Measurements from ENCODE around the gene TEKT3. TPM values are rescaled to one million over a fixed set of nuclear protein-coding genes. Genes with fewer than 3 reads are reported as not detected.

Gene TEKT3
- total RNA-seq, 6 experiments from 2014 or later = not detected

DNA sequence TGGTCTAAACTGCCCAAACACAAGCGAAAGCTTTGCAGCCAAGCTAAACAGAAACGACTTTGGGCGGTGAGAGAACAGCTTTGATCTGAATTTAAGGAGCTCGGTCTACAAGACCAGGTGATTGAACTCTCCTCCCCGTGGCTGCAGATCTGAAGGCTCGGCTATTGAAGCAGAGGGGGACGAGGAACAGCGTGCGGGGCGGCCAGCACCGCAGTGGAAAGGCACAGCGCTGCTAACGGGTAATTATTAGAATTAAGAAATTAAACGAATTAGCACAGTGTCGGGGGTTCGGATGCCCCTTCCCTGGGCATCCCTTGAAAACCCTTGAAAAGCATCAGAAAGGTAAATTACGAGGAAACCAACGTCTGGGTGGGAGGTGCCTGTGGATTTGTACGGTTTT lies 431 bp downstream of the TEKT3 start:
- no peak for DNase-seq
- WGBS (ENCODE audit: insufficient coverage, low coverage, low lambda C conversion rate, missing lambda C conversion rate) = 12% methylated on average over 19 of the region's 19 CpGs
- no peak for ATAC-seq

GRCh38 chr17:15335446-15335845 lies 6.0 kb downstream of the TEKT3 start:
- no peak for TF ChIP-seq CTCF (IDR thresholded peaks at IDR 0.05)
- no peak for TF ChIP-seq POLR2A (IDR thresholded peaks at IDR 0.05)
- Histone ChIP-seq H3K4me3 (no peak overlapping the region), H3K9me3 (no peaks in the 10 kb centered on the region), H3K27me3 (no peaks in the 10 kb centered on the region), H3K36me3 (no peaks in the 10 kb centered on the region), H3K27ac (no peak overlapping the region), H3K4me1 (no peaks in the 10 kb centered on the region)
- 20% methylated on average over 1 of the region's 1 CpG for WGBS (ENCODE audit: insufficient coverage, low coverage, low lambda C conversion rate, missing lambda C conversion rate)
- ATAC-seq = no peak
- intact Hi-C loops (cut with DNase I) = no loop called here
- DNase-seq = no peak

More for the DNA sequence above, 431 bp downstream of the TEKT3 start:
- Histone ChIP-seq H3K27me3 (peaks cover 0 to 5% of the 10 kb centered on the region in 2 donors), H3K36me3 (no peaks in the 10 kb centered on the region), H3K27ac (no peak overlapping the region), H3K4me1 (peaks cover 0 to 9% (median 0%) of the 10 kb centered on the region in 4 donors), H3K4me3 (peak overlapping the region; percentile 28 to 44 (median 29)), H3K9me3 (no peaks in the 10 kb centered on the region)
- intact Hi-C loops (cut with DNase I) = no loop called here
- TF ChIP-seq POLR2A (IDR thresholded peaks at IDR 0.05) (no peak), CTCF (IDR thresholded peaks at IDR 0.05) (no peak)

DNA sequence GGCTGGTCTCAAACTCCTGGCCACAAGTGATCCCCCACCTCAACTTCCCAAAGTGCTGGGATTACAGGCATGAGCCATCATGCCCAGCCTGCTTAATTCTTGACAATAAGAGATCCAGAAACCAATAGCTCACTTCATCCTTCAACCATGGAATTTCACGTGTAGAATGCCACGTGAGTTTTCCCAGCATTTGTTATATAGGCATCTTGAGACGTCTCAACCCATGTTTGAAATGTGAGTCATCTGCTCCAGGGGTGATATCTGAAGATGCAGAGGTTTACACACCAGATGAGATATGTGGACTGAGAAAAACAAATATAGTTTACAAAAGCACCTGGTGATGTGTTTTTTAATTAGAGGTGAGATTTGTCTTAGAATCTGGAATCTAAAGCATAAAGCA lies 7.1 kb downstream of the TEKT3 start:
- H3K4me3 ChIP-seq = no peak overlapping the region
- intact Hi-C loops (cut with DNase I) = no loop called here
- H3K27ac ChIP-seq = no peak overlapping the region
- ATAC-seq = no peak
- H3K36me3 ChIP-seq = no peaks in the 10 kb centered on the region
- no peak for DNase-seq
- H3K4me1 ChIP-seq = no peaks in the 10 kb centered on the region
- H3K27me3 ChIP-seq = no peaks in the 10 kb centered on the region
- no peaks in the 10 kb centered on the region for H3K9me3 ChIP-seq
- TF ChIP-seq CTCF (IDR thresholded peaks at IDR 0.05) = no peak
- no peak for TF ChIP-seq POLR2A (IDR thresholded peaks at IDR 0.05)
- 56% methylated on average over 2 of the region's 3 CpGs for WGBS (ENCODE audit: insufficient coverage, low coverage, low lambda C conversion rate, missing lambda C conversion rate)

GRCh38 chr17:15332338-15332737 lies 9.1 kb downstream of the TEKT3 start:
- no peak for ATAC-seq
- DNase-seq = no peak
- WGBS (ENCODE audit: insufficient coverage, low coverage, low lambda C conversion rate, missing lambda C conversion rate) = 34% methylated on average over 6 of the region's 6 CpGs
- no peaks in the 10 kb centered on the region for H3K9me3 ChIP-seq
- no peaks in the 10 kb centered on the region for H3K36me3 ChIP-seq
- intact Hi-C loops (cut with DNase I) = no loop called here
- H3K4me3 ChIP-seq = no peak overlapping the region
- H3K27ac ChIP-seq = no peak overlapping the region
- no peak for TF ChIP-seq POLR2A (IDR thresholded peaks at IDR 0.05)
- TF ChIP-seq CTCF (IDR thresholded peaks at IDR 0.05) = no peak
- no peaks in the 10 kb centered on the region for H3K27me3 ChIP-seq
- no peaks in the 10 kb centered on the region for H3K4me1 ChIP-seq

DNA sequence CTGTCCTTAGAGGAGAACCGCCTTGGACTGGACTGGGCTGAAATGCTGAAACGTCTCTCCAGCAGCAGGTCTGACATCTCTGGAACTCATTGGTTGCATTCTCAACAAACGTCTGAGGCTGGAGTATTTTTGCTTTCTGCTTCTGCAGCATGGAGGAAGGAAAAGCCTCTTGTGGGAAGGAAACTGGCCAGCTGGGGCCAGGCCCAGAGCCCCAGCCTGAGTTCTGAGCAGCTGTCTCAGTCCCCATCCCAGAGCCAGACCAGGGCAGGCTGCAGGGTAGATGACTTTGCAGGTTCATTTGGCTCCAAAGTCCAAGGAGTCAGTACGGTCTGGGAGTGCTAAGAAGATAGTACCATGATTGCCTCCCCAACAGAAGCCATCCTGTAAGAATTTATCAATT lies 18.3 kb downstream of the TEKT3 start:
- Histone ChIP-seq H3K4me1 (no peaks in the 10 kb centered on the region), H3K4me3 (no peak overlapping the region), H3K27ac (no peak overlapping the region), H3K27me3 (no peaks in the 10 kb centered on the region), H3K9me3 (no peaks in the 10 kb centered on the region), H3K36me3 (no peaks in the 10 kb centered on the region)
- ATAC-seq = no peak
- WGBS (ENCODE audit: insufficient coverage, low coverage, low lambda C conversion rate, missing lambda C conversion rate) = 44% methylated on average over 1 of the region's 4 CpGs
- intact Hi-C loops (cut with DNase I) = no loop called here
- TF ChIP-seq POLR2A (IDR thresholded peaks at IDR 0.05) (no peak), CTCF (IDR thresholded peaks at IDR 0.05) (no peak)
- DNase-seq = no peak
